Esophagus muscularis mucosa (tissue), 3 donors: ENCODE data around the gene RNF13.
"Not testable (repeated sequence)": the region's sequence is repeated elsewhere in the genome, so short reads cannot be mapped to it uniquely, and the experiment has no call there.

ENCODE experiments used
- POLR2A ChIP-seq: fragments of 450-650 bp; IDR thresholded peaks from one replicate; pipeline ENCODE4 v1.6.1; 2017; ENCODE audit warnings: antibody characterized with exemption, moderate library complexity, mild to moderate bottlenecking, low read depth
- TF ChIP-seq, protein P1 (sequence below), 3 experiments: fragments of 200-600 bp in 2 of 3; fragments of 450-650 bp in 1 of 3; sonication (generic) in 2 of 3; IDR thresholded peaks; one replicate each; pipeline ENCODE4 v1.5.1; 2017 to 2019; ENCODE audit warnings: antibody characterized with exemption in 3 of 3, mild to moderate bottlenecking in 2 of 3, moderate library complexity in 1 of 3

DNA sequence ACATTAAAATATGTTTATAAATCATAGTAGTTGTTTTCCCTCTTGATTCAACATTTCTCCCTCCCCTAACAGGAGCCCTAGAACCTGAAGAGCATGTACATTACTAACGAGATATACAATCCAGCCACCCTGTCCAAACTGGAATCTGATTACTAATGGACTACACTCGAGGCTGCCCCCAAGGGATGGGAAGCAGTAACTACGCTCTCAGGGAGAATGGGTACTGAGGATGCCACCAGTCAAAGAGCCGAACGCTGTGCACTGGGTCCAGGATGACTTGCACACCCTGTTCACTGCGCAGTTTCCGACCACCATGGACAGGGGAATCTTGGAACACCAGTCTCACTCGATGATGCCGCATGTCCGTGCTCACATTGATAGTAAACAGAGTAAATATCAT, 169.0 kb downstream of the RNF13 start:
- TF ChIP-seq POLR2A, result not testable (repeated sequence)
- TF ChIP-seq, protein P1, sequence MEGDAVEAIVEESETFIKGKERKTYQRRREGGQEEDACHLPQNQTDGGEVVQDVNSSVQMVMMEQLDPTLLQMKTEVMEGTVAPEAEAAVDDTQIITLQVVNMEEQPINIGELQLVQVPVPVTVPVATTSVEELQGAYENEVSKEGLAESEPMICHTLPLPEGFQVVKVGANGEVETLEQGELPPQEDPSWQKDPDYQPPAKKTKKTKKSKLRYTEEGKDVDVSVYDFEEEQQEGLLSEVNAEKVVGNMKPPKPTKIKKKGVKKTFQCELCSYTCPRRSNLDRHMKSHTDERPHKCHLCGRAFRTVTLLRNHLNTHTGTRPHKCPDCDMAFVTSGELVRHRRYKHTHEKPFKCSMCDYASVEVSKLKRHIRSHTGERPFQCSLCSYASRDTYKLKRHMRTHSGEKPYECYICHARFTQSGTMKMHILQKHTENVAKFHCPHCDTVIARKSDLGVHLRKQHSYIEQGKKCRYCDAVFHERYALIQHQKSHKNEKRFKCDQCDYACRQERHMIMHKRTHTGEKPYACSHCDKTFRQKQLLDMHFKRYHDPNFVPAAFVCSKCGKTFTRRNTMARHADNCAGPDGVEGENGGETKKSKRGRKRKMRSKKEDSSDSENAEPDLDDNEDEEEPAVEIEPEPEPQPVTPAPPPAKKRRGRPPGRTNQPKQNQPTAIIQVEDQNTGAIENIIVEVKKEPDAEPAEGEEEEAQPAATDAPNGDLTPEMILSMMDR (IDR thresholded peaks at IDR 0.05), result not testable (repeated sequence)
